Heart right ventricle (tissue), 16 donors: ENCODE results near the gene C11orf65. TPM values are rescaled to one million over a fixed set of nuclear protein-coding genes. Genes with fewer than 3 reads are reported as not detected.

Source experiments
- ATAC-seq, 8 donors: fragments of 200-7000 bp; cut with Tn5 transposase; one replicate each; pipeline ENCODE4 v1.9.1; 2020; ENCODE audit warnings: mild to moderate bottlenecking in 8 of 8, moderate library complexity in 8 of 8, moderate number of reproducible peaks in 1 of 8
- DNase-seq, 2 donors: peaks; one replicate each; pipeline ENCODE4 v3.0.0-alpha.2; 2020
- H3K27ac ChIP-seq, 10 donors: fragments of 200-600 bp; sonication (generic) in 2 of 10; one replicate each; pipeline versions ENCODE4 v1.5.0 to v1.8.0; 2020 to 2022; ENCODE audit warnings: mild to moderate bottlenecking in 3 of 10
- H3K27me3 ChIP-seq, 7 donors: fragments of 200-600 bp; one replicate each; pipeline ENCODE4 v1.8.0; 2021 to 2022; ENCODE audit warnings: mild to moderate bottlenecking in 2 of 7
- H3K36me3 ChIP-seq, 9 donors: fragments of 200-600 bp; sonication (generic) in 1 of 9; one replicate each; pipeline versions ENCODE4 v1.5.0 to v1.8.0; 2020 to 2022; ENCODE audit warnings: mild to moderate bottlenecking in 2 of 9
- H3K4me1 ChIP-seq, 9 donors: fragments of 200-600 bp; sonication (generic) in 1 of 9; one replicate each; pipeline versions ENCODE4 v1.5.0 to v1.8.0; 2020 to 2022; ENCODE audit warnings: mild to moderate bottlenecking in 4 of 9
- H3K4me3 ChIP-seq, 10 donors: fragments of 200-600 bp; sonication (generic) in 2 of 10; one replicate each; pipeline versions ENCODE4 v1.5.0 to v1.8.0; 2020 to 2022; ENCODE audit warnings: mild to moderate bottlenecking in 7 of 10, moderate library complexity in 2 of 10
- H3K9me3 ChIP-seq, 11 donors: fragments of 200-600 bp in 10 of 11; sonication (generic) in 2 of 11; one replicate each; pipeline versions ENCODE4 v1.5.0 to v1.8.0; 2013 to 2022; ENCODE audit warnings: mild to moderate bottlenecking in 2 of 11, control low read depth in 1 of 11, moderate library complexity in 1 of 11
- CTCF ChIP-seq, 9 donors: fragments of 200-600 bp; sonication (generic) in 2 of 9; IDR thresholded peaks; one replicate each; pipeline versions ENCODE4 v1.5.0 to v1.8.0; 2021 to 2022; ENCODE audit warnings: antibody characterized with exemption in 9 of 9, mild to moderate bottlenecking in 5 of 9, moderate library complexity in 1 of 9
- WGBS, 2 donors: extraction: QIAGEN DNeasy Blood & Tissue Kit; methylation state at CpG; one replicate each; pipeline ENCODE4 v1.1.7; 2013; ENCODE audit warnings: inconsistent platforms in 1 of 2; 5-methylcytosine and 5-hydroxymethylcytosine counted together
- intact Hi-C, 10 donors: fragments of 100-400 bp; cut with DNase I; formaldehyde crosslinking; loops; one replicate each; pipeline versions ENCODE4 v1.11.1 to v1.14.2; 2022
- polyA plus RNA-seq, 2 donors: library from polyadenylated mRNA; stranded (reverse); fragments of 200-250 nt; gene quantifications; one replicate each; pipeline ENCODE4 v1.2.3, GENCODE V29; 2013
- total RNA-seq, 10 donors: library from RNA; stranded (reverse); fragmentation: NEBNext Ultra II Directional in 3 of 10; extraction: Animal tissue kit (Norgen Biotek cat#: 25700) in 3 of 10; gene quantifications; one replicate each; pipeline versions ENCODE4 v1.2.1 to v1.2.4, GENCODE V29; 2021 to 2023
- donor health status: Arrhythmogenic right ventricular cardiomyopathy.
- donor health status: ischemic (EF 13 %, LVEDD 7.1; RV severe dilation, severe dysfunction).
- donor health status: healthy with polysubstance abuse.
- donor health status: DM: no; HTN: yes; CAD: no.
- donor health status: DM: no; HTN: no; CAD: no.
- donor health status: ischemic (EF 25% LVEDD 6.9; RV normal size, moderate dysfunction).
- donor health status: ischemic (EF 25% LVEDD 5.7; RV mildly dilated, moderate dysfunction).
- donor health status: healthy.
- donor health status: DM: yes; HTN: yes; CAD: no.
- donor health status: Ischemic cardiomyopathy.
- donor health status: ischemic (EF 35%, LVEDD 5.7; RV mildly dilated, moderate dysfunction).
- donor health status: nonischemic (EF 11% LVEDD 7.7; RV severe dilation, severe dysfunction).
- donor health status: DM: yes; HTN: yes; CAD: no.
- donor health status: PGD.
- donor health status: ischemic (EF 29% LVEDD 5.4; RV normal size, mild dysfunction).
- donor health status: nonischemic (EF 23%, LVEDD 6.1; RV moderate dilation, normal function).

The C11orf65 gene
- total and polyA plus RNA-seq, 12 donors: 0.16 to 1.6 (median 1.1) TPM; not detected in 1

GRCh38 chr11:108351468-108351867, 115.9 kb downstream of the C11orf65 start:
- no peaks in the 10 kb centered on the region for H3K4me1 ChIP-seq
- H3K9me3 ChIP-seq: no peaks in the 10 kb centered on the region
- H3K36me3 ChIP-seq: peaks cover 0 to 99% (median 47%) of the 10 kb centered on the region in 9 donors
- H3K27ac ChIP-seq: no peak overlapping the region
- DNase-seq: no peak
- no peaks in the 10 kb centered on the region for H3K27me3 ChIP-seq
- no peak overlapping the region for H3K4me3 ChIP-seq
- TF ChIP-seq CTCF (IDR thresholded peaks at IDR 0.05): no peak
- ATAC-seq: peak in 1 of 8 donors; percentile 38
- intact Hi-C loops: no loop called here

- no peak for TF ChIP-seq CTCF (IDR thresholded peaks at IDR 0.05)
- no peaks in the 10 kb centered on the region for H3K27me3 ChIP-seq
- H3K9me3 ChIP-seq: no peaks in the 10 kb centered on the region
- H3K27ac ChIP-seq: no peak overlapping the region
- no peak for DNase-seq
- no peak overlapping the region for H3K4me3 ChIP-seq
- ATAC-seq: no peak
- H3K4me1 ChIP-seq: no peaks in the 10 kb centered on the region
- H3K36me3 ChIP-seq: peaks cover 0 to 85% (median 18%) of the 10 kb centered on the region in 9 donors
- intact Hi-C loops: loop anchor here in 4 of 10 donors (5.0 to 10.0 kb wide), 2 partner anchors 306 to 308 kb away; no protein-coding TSS in a partner anchor
Measured at GRCh38 chr11:108346451-108346850, 120.9 kb downstream of the C11orf65 start.

- H3K27me3 ChIP-seq: no peaks in the 10 kb centered on the region
- H3K4me3 ChIP-seq: no peak overlapping the region
- H3K36me3 ChIP-seq: peaks cover 0 to 78% (median 13%) of the 10 kb centered on the region in 9 donors
- no peak for ATAC-seq
- no peak overlapping the region for H3K27ac ChIP-seq
- intact Hi-C loops: loop anchor here in 4 of 10 donors (5.0 to 10.0 kb wide), 2 partner anchors 307 to 309 kb away; no protein-coding TSS in a partner anchor
- DNase-seq: no peak
- no peaks in the 10 kb centered on the region for H3K9me3 ChIP-seq
- WGBS, 2 donors: 98% methylated on average over 4 of the region's 4 CpGs
- no peak for TF ChIP-seq CTCF (IDR thresholded peaks at IDR 0.05)
- H3K4me1 ChIP-seq: no peaks in the 10 kb centered on the region
Measured at GRCh38 chr11:108345767-108346166, 121.6 kb downstream of the C11orf65 start.

GRCh38 chr11:108343714-108344113, 123.6 kb downstream of the C11orf65 start:
- DNase-seq: no peak
- Histone ChIP-seq H3K4me1 (no peaks in the 10 kb centered on the region), H3K27ac (no peak overlapping the region), H3K4me3 (no peak overlapping the region), H3K27me3 (no peaks in the 10 kb centered on the region), H3K9me3 (no peaks in the 10 kb centered on the region), H3K36me3 (peaks cover 0 to 72% (median 6%) of the 10 kb centered on the region in 9 donors)
- ATAC-seq: no peak
- no peak for TF ChIP-seq CTCF (IDR thresholded peaks at IDR 0.05)
- WGBS, 2 donors: 95 to 99% methylated on average over 2 of the region's 2 CpGs
- intact Hi-C loops: loop anchor here in 3 of 10 donors (10.0 kb wide), 1 partner anchor 311 kb away; no protein-coding TSS in a partner anchor
